NT2/D1 (cell line): ENCODE results near the gene ASPHD2.

Experiments
- DNase-seq: peaks from one replicate; pipeline ENCODE4 v3.0.0-alpha.2; 2011; ENCODE audit warnings: low read depth, low spot score
- H3K27me3 ChIP-seq: 2 replicates; pipeline ENCODE4 v1.6.0; 2011; ENCODE audit warnings: mild to moderate bottlenecking; ENCODE audit not compliant: insufficient read length, insufficient read depth
- H3K36me3 ChIP-seq: 2 replicates; pipeline ENCODE4 v1.6.1; 2011; ENCODE audit warnings: mild to moderate bottlenecking, low read length, mixed read lengths; ENCODE audit not compliant: insufficient read depth, insufficient read length
- H3K4me1 ChIP-seq: 2 replicates; pipeline ENCODE4 v1.5.1; 2011; ENCODE audit not compliant: insufficient read depth, insufficient read length
- H3K4me3 ChIP-seq: 2 replicates; pipeline ENCODE4 v1.5.1; 2011; ENCODE audit warnings: low read depth; ENCODE audit not compliant: insufficient read length
- H3K9ac ChIP-seq: 2 replicates; pipeline ENCODE4 v1.6.0; 2011; ENCODE audit warnings: low read depth; ENCODE audit not compliant: insufficient read length
- H3K9me3 ChIP-seq: 2 replicates; pipeline ENCODE4 v1.5.1; 2011; ENCODE audit warnings: mild to moderate bottlenecking, low read length; ENCODE audit not compliant: insufficient read depth
- SUZ12 ChIP-seq: IDR thresholded peaks from 2 replicates; pipeline ENCODE4 v1.6.1; 2011; ENCODE audit not compliant: insufficient read length, insufficient read depth; ENCODE audit errors: extremely low read depth
- YY1 ChIP-seq: IDR thresholded peaks from 2 replicates; pipeline ENCODE4 v1.6.1; 2011; ENCODE audit not compliant: insufficient read length, insufficient read depth
- ZNF274 ChIP-seq: IDR thresholded peaks from 2 replicates; pipeline ENCODE4 v1.6.1; 2011; ENCODE audit warnings: mild to moderate bottlenecking, low read depth, low read length

ASPHD2 gene

DNA sequence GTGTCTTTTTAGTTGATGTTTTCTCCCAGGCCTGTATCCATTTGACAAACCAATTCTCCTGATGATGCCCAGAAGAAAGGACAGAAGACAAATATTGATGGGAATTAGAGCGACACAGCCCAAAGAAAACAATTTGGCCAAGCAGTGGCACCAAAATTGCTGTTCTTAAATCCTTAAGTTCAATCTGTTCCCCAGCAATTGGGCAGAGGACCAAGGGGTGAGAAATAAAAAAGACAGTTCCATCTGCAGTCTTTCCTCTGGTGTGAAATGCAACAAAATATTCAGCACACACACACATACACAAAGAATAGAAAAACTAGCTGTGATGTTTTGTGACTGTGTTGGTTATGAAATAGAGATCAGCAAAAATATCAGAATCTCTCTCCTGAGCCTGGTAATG lies 38.0 kb upstream of the ASPHD2 start:
- Histone ChIP-seq H3K4me1 (peaks cover 2% of the 10 kb centered on the region), H3K9me3 (no peaks in the 10 kb centered on the region), H3K9ac (no peak overlapping the region), H3K4me3 (no peak overlapping the region), H3K36me3 (no peaks in the 10 kb centered on the region), H3K27me3 (no peaks in the 10 kb centered on the region)
- TF ChIP-seq YY1 (no peak), SUZ12 (no peak), ZNF274 (no peak)
- no peak for DNase-seq

DNA sequence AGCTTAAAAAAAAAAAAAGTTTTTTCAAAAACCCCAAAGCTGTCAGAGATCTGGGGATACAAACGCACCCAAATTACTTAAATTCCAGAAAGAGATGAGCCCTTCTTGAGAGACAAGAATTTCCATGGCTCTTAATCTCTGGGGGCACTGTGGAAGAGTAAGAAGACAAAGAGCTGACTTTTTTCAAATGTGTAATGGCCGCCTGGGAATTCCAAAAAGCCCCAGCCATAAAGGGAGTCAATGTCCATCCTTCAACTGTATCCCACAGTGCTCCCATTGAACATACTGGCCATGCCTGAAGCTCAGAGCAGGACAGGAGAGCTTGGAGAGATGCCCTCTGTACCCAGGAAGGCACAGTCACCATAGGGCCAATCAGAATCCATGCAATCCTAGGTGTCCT lies 37.4 kb upstream of the ASPHD2 start:
- no peak for DNase-seq
- TF ChIP-seq ZNF274 = no peak
- no peak for TF ChIP-seq SUZ12
- no peak for TF ChIP-seq YY1
- no peak overlapping the region for H3K9ac ChIP-seq

DNA sequence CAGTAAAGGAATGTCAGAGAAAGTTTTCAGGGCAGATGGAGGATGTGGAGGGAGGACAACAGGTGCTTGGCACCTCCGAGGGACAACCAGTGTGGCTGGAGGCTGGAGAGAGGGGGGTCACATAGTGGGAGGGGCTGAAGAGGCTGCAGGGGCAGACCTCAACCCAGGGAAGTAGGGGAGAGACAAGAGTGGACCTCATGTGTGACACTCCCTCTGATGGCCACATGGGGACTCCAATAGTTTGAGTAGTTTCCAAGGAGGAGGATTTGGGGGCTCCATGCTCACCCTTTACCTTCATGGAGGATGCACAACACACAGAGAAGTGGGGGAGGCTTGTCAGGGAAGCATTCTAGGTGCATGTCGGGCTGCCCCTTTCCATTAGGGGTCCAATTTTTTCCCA lies 35.1 kb upstream of the ASPHD2 start:
- no peaks in the 10 kb centered on the region for H3K36me3 ChIP-seq
- H3K9ac ChIP-seq = no peak overlapping the region
- no peaks in the 10 kb centered on the region for H3K9me3 ChIP-seq
- DNase-seq = no peak
- peaks cover 2% of the 10 kb centered on the region for H3K4me1 ChIP-seq
- H3K27me3 ChIP-seq = no peaks in the 10 kb centered on the region
- H3K4me3 ChIP-seq = no peak overlapping the region
- TF ChIP-seq YY1 (no peak), ZNF274 (no peak), SUZ12 (no peak)

More for the DNA sequence above, 37.4 kb upstream of the ASPHD2 start:
- Histone ChIP-seq H3K27me3 (no peaks in the 10 kb centered on the region), H3K4me3 (no peak overlapping the region), H3K9me3 (no peaks in the 10 kb centered on the region), H3K4me1 (peaks cover 2% of the 10 kb centered on the region), H3K36me3 (no peaks in the 10 kb centered on the region)

DNA sequence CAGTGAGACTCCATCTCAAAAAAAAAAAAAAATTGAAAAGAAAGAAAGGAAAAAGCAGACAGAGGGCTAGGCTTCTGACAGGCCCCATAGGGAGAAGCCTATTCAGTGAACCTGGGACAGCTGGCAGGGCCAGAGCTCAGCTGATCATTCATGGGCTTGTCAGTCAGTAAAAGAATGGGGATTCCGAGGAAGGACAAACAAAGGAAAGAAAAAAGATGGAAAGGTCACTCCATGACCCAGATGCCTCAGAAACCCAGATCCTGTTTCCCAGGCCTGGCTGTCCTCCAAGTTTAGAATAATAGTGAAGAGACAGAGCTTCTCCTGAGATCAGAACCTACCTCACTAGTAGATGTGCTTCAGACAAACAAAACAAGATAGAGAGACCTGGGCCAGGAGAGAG lies 34.3 kb upstream of the ASPHD2 start:
- Histone ChIP-seq H3K36me3 (no peaks in the 10 kb centered on the region), H3K4me3 (no peak overlapping the region), H3K9ac (no peak overlapping the region), H3K9me3 (no peaks in the 10 kb centered on the region), H3K27me3 (no peaks in the 10 kb centered on the region), H3K4me1 (peaks cover 2% of the 10 kb centered on the region)
- DNase-seq = peak; percentile 68
- TF ChIP-seq YY1 (no peak), ZNF274 (no peak), SUZ12 (no peak)

DNA sequence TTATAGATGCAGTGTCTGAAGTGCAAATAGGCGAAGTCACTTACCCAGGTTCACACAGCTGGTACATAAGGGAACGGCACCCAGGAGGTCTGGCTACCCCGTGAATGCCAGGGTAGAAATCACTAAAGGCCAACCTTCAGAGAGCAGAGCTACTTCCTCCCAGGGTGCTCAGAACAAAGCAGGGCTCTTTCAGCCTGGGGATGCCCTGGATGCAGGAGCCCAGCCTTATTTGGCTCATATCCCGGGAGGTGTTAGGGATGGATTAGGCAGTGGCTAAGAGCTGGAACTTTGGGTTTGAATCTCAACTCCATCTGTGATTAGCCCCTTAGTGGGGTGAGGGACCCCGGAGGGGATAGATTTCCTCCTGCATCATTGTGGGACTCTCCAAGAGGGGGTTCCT lies 33.1 kb upstream of the ASPHD2 start:
- no peak for DNase-seq
- TF ChIP-seq YY1 = no peak
- no peak for TF ChIP-seq ZNF274
- no peak for TF ChIP-seq SUZ12
- Histone ChIP-seq H3K4me1 (peaks cover 2% of the 10 kb centered on the region), H3K27me3 (no peaks in the 10 kb centered on the region), H3K9ac (no peak overlapping the region), H3K4me3 (no peak overlapping the region), H3K36me3 (no peaks in the 10 kb centered on the region), H3K9me3 (no peaks in the 10 kb centered on the region)

DNA sequence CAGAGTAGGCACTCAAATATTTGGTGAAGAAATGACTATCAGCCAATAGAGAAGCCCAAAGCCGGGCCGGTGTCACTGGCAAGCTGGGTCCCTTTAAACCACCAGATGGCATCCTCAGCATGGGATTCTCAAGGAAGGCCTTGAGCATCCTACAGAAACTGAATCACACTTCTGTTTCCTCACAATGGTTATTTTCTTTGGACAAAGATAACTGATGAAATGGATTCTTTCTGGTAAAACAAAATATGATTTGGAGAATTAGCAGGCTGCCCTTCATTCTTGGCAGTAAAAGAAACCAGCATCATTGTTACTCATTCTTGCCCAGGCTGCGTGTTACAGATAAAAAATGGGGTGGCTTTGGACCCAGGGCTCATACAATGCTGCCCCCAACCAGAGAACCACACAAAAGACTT lies 30.3 kb upstream of the ASPHD2 start:
- no peaks in the 10 kb centered on the region for H3K27me3 ChIP-seq
- H3K4me3 ChIP-seq = no peak overlapping the region
- no peaks in the 10 kb centered on the region for H3K36me3 ChIP-seq
- H3K9me3 ChIP-seq = no peaks in the 10 kb centered on the region
- no peak overlapping the region for H3K9ac ChIP-seq
- H3K4me1 ChIP-seq = peaks cover 2% of the 10 kb centered on the region
- no peak for DNase-seq
- TF ChIP-seq SUZ12 (no peak), YY1 (no peak), ZNF274 (no peak)

DNA sequence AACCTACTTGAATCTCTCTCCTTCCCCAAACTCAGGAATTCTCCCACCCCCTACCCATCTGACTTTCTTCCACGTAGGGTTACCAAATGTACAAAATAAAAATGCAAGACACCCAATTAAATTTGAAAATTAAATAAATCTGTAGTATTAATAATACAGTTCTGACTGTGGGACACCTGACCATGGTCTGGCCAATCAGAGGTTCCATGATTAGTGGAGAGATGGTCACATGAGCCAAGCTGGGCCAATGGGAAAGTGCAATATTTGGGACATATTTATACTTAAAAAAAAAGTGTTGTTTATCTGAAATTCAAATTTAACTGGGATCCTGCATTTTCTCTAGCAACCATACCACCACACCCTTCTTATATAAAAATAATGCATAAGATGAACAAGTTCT lies 29.8 kb upstream of the ASPHD2 start:
- H3K9me3 ChIP-seq = no peaks in the 10 kb centered on the region
- no peak overlapping the region for H3K4me3 ChIP-seq
- H3K36me3 ChIP-seq = no peaks in the 10 kb centered on the region
- H3K9ac ChIP-seq = no peak overlapping the region
- no peak for DNase-seq
- H3K27me3 ChIP-seq = no peaks in the 10 kb centered on the region
- TF ChIP-seq SUZ12 (no peak), YY1 (no peak), ZNF274 (no peak)
- no peaks in the 10 kb centered on the region for H3K4me1 ChIP-seq

DNA sequence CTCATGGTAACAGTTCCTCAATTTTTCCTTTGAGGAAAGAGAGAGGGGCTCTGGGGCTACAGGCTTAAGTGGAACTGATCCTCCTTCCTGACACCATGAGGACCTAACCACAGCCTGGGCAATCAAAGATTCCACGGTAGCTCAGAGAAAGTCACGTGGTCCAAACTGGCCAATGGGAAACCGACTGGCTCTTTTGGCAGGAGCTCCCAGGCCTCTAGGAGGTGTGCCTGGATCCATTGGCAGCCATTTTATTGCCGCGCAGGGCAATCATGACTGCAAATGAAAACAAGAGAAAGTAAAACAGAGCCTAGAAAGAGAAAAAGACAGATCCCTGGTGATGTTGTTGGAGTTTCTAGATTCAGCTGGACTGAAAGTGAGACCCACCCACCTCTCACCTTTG lies 27.3 kb upstream of the ASPHD2 start:
- no peak overlapping the region for H3K9ac ChIP-seq
- H3K36me3 ChIP-seq = no peaks in the 10 kb centered on the region
- no peaks in the 10 kb centered on the region for H3K27me3 ChIP-seq
- no peak for DNase-seq
- H3K4me3 ChIP-seq = no peak overlapping the region
- no peak for TF ChIP-seq YY1
- no peak for TF ChIP-seq SUZ12
- TF ChIP-seq ZNF274 = no peak
- no peaks in the 10 kb centered on the region for H3K9me3 ChIP-seq
- H3K4me1 ChIP-seq = no peaks in the 10 kb centered on the region
